Activated CD4-positive, alpha-beta T cell treated with anti-CD3 and anti-CD28 coated beads for 48 hours (primary cell): ENCODE measurements around the gene LIN7A.
"Not testable (repeated sequence)": the region's sequence is repeated elsewhere in the genome, so short reads cannot be mapped to it uniquely, and the experiment has no call there.

Experiments used
- DNase-seq: peaks from one replicate; pipeline ENCODE4 v3.0.0-alpha.2; 2020

LIN7A gene

DNA sequence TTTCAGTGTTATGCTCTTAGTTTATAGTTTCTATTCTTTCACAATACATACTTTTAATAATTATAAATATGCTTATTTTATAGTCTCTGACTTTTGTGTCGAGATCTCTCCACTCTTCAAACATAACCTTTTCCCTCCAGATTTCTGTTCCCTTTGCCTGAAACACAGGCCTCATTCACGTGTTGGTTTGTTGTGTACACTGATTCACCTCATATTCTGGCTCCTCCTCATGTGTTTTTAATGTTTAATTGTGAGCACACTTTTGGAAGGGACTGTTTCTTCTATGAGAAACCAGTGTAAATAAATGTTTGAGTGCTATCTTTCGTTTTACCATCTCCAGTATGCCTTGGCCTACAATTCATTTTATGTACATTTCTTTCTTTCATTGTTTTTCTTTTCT, 20.1 kb downstream of the LIN7A start:
- no peak for DNase-seq

DNA sequence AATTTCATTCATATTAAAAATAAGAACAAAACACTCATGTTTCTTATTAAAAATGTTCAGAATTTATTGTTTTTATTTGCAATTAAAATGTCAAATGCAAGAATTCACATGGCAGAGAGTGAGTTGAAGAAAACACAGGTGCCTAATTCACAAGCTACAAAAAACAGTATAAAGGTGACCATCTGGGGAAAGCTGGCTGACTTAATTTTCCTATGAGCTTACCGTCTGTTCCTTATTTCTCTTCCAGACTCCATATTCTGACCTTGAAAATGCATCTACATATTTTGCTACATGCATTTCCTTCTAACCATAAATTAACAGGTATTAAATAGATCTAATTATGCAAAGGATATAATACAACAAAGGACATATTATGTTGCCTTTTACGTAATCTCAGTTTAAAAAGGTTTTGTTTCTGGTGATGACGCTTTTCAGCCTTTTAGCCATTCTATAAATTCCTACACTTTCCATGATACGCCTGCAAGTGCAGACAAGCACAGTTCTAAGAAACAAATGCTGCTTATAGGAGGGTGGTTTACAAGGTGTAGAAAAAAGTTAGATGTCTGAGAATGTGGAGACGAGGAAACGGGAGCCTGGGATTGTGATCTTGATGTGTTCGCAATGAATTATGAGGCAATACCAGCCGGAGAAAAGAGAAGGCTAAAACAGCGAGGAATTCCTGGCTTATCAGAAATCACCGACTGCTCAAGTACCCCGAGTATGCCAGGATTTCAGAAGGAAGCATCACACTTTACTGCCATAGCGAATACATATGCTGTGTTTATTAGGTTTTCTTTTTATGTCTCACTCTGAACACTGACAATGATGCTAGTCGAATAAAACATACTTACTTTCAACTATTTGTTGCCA, 24.6 kb downstream of the LIN7A start:
- DNase-seq: no peak

DNA sequence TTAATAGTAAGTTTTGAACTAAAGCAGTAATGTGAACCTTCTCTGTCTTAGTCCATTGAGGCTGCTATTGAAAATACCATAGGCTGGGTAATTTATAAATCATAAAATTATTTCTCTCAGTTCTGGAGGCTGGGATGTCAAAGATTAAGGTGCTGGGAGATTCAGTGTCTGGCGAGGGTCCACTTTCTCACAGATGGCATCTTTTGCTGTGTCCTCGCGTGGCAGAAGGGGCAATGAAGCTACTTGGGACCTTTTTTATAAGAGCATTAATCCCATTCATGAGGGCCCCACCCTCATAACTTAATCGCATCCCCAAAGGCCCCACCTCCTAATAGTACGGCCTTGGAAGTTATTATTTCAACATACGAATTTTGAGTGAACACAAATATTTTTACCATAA, 28.4 kb downstream of the LIN7A start:
- no peak for DNase-seq

DNA sequence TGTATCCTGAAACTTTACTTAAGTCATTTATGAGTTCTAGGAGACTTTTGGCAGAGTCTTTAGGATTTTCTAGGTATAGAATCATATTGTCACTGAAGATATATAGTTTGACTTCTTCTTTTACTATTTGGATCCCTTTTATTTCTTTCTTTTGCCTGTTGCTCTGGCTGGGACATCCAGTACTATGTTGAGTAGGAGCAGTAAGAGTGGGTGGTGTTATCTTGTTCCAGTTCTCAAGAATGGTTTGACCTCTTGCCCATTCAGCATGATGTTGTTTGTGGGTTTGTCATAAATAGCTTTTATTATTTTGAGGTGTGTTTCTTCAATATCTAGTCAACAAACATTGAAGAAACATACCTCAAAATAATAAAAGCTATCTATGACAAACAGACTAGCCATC, 35.0 kb downstream of the LIN7A start:
- DNase-seq: no peak

DNA sequence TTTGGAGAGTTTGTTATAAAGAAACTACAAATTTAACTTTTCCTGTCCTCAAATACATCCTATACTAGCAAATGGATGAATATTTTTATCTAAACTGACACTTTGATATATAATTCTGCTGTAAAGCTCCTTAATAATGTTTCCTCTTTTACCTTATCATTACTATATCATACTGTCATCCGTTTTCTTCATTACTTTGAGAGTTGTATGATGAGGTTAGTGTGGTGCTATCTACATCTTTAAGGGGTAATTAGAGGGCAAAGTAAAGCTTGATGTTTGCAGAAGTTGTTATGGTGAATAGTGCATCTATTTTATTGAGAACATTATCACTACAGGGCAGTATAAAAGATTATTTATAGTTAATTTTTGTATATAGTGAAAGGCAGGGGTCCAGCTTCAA, 36.1 kb downstream of the LIN7A start:
- no peak for DNase-seq

DNA sequence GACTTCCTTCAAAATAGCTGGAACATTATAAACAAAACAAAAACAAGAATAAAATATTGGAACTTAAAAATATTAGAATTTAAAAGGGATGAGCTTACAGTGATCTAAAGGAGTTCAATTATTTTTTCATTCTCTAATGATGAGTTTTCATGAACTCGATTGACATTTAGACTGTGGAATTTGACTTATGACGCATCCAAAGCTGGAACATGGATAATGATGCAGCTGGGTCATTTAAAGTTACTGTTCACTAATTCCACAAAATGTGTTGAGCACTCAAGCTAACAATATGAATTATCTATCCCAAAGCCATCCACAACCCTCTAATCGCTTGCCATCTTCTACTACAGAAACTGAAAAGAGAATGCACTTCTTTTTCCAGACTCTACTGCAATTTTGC, 42.5 kb downstream of the LIN7A start:
- no peak for DNase-seq

DNA sequence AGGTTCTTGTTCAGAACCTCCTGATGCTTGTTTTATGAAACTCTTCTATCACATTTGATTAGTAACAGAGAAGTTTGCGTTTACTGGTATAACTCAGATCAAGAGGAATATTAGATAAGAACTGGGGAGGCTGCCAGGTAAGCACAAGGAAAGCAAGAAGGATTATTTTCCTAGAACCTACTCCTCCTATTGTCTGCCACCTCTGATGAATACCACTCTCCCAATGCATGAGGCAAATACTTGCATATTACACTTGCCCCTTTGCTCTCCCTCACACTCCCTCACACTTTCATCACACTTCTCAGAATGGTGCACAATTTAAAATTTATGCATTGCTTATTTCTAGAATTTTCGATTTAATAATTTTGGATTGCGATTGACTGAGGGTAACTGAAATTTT, 43.6 kb downstream of the LIN7A start:
- DNase-seq: no peak

DNA sequence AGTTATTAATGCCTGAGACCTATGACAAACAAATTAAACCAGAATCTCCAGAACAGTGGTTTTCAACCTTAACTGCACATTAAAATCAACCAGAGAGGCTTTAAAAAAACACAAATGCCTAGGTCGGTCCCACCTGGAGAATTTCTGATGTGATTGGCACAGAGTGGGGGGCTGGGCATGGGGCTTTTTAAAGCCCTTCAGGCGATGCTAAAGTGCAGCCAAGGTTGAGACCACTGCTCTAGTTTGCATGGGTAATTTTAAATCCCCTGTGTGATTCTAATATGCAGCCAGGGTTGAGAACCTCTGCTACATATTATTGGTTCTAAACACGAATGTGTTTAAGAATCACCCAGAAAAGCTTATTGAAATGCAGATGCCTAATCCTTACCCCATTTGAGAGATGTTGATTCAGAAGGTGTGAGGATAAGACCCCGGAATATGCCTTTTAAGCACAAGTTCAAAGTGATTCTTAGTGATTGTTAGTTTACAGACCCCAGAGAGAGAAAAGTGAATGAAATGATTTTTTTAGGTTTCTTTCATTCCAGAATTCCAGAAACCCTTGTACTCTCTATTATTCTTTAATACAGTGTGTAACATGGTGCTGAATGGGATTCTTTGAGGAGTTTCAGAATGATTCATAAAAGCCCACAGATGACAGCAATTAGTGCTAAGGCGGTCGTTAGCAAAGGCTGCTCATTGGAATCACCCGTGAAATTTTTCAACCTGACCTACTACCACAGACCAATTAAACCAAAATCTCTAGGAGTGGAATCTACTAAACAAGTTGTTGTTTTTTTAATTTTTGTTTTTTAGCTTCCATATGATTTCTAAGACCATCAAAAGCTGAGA, 44.9 kb downstream of the LIN7A start:
- no peak for DNase-seq

DNA sequence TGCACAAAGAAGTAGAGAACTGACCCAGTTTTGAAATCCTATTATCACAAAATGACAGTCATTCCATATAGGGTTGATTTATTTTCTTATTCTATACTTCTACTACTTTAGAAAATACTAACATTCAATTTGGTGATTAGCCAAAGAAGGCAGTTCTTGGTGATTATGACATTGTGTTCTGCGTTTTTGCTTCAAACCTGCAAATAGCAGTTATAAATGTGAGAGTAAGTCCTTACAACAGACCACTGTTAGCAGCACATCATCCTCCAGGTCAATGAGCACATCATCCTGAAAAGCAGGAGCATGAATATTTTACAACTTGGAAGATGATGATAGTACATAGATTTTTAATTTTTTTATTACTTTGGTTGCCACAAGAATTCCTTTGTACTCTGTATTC, 53.1 kb downstream of the LIN7A start:
- no peak for DNase-seq

DNA sequence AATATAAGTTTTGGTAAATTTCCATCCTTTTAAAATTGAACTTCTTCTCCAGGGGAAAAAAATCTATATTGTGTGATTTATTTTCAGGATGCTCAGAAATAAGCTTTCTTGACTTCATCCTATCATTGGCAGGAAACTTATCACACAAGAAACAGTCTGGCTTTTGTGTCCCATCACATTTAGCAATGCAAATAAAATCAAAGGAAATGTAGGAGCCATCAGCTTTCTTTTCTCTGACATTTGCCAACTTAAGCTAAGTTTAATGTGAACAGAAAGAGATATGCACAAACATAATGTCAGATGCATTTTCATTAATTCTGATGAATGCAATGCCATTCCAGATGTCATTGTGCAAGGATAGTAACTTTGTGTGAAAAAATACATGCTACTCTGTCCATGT, 56.6 kb downstream of the LIN7A start:
- DNase-seq: no peak

DNA sequence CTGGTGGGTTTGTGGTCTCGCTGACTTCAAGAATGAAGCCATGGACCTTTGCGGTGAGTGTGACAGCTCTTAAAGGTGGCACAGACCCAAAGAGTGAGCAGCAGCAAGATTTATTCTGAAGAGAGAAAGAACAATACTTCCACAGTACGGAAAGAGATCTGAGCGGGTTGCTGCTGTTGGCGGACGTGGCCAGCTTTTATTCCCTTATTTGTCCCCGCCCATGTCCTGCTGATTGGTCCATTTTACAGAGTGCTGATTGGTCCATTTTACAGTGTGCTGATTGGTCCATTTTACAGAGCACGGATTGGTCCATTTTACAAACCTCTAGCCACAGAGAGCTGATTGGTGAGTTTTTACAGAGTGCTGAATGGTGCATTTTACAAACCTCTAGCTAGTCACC, 59.3 kb downstream of the LIN7A start:
- DNase-seq: not testable (repeated sequence)

DNA sequence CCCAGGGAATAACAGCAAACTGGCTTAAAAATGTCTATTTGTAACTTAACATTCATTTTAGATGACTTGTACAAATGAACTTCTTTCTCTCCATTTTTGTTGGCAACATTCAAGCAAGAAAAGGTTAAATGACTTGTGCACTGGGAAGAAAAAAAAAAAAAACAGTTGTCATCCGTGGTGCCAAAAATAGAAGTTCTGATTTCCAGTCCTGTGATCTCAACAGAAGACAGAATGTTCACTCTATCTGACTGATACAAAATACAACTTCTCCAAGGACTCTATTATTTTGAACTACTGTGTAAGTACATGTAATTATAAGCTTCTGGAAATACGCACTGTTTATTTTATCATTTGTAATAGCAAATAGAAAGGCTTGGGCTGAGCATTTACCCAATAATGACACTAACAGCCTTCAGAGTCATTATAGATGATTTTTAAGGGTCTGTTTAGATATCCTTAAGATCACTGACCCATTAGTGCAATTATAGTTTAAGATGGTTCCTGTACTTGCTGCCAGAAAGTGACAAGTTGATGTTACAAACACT, 59.9 kb downstream of the LIN7A start:
- no peak for DNase-seq

DNA sequence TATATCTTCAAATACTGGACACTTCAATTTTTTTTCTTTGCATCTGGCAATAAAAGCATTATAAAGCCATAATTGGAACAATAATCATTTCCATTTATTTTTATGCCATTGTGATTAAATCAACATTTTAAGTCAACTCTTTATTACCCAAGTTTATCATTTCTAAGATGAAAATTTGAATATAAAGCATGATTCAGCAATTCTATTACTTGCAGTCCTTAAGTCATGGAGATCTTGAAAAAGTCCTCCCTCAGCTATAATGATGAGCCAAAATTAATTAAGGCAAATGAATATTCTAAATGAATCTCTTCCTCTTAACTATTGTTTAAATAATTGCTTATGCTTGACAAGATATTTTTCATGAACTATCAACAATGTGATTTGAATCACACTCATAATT, 65.7 kb downstream of the LIN7A start:
- no peak for DNase-seq

DNA sequence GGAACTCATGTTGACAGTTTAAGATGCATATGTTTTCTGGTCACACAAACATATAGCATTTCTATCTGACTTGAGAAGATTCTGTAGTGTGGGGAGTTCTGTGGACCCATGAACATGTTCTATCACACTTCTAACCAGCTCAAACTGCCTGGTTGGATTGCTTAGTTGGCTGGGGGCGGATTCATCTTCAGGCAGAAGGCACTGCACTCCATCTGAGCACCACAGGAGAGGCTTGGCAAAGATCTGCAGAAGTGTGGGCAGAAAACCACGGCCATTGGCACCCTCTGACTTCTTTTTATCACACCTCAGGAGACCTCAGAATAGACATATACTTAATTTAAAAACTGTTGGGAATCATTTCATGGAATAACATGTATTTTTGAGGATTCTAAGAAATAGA, 68.5 kb downstream of the LIN7A start:
- DNase-seq: no peak

DNA sequence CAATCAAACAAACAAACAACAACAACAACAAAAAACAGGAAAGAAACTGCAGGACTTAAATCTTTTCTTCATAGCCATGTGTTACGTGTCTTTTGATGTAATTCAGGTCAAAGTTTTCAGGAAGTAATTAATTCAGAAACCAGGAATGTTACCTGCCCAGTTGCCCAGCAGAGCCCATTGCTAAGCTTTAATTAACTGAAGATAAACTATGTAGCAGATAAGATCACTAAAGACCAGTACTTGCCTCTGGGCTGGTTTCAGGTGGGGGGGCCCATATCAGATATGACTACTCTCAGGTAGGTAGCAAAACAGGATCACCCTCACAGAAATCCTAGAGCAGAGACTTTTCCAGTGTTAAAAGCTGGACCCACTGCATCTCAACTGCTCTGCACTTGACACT, 69.2 kb downstream of the LIN7A start:
- no peak for DNase-seq

DNA sequence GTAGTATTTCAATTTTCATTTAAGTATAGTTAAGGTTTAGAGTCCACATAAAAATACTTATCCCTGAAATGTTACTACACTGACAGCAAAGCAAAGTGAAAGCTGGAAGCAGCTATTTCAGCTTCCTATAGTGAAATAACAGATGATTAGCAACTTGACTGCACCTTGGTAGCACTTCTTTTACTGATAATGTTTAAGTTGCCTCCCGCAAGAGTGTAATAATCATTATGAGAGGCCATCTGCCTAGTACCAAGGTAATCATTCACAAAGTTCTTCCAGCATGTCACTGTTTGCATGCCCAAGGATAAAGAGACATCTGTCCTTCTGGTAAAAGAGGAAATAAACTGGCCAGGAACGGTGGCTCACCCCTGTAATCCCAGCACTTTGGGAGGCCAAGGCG, 69.8 kb downstream of the LIN7A start:
- DNase-seq: no peak

DNA sequence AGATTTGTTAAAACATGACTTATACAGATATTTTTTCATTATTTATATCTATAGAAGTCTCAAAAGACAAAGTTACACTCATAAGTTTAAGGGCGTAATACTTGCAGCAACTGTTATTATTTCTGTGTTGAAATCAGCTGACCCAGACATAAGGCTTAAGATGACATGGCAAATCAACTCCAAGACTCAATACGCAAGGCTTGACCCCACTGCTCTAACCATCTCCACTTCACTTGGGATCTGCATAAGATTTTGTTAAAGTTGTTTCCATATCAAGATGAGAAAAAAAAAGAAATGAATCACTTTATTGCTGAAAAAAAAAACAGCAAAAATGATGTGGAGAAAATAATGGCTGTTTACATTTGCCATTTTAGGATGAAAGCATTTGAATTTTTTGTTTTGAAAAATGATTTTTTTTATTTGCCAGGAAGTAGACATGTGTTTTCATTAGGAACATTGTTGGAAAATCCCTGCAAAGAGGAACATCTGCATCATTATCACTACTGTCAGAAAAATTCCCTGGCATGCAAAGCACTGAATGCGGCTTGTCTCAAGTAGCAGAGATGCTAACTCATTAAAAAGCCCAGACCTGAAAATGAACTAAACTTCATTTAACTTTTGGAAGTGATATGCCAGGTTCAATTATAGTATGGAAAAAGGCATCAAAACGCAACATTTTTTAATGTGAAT, 73.5 kb downstream of the LIN7A start:
- no peak for DNase-seq

DNA sequence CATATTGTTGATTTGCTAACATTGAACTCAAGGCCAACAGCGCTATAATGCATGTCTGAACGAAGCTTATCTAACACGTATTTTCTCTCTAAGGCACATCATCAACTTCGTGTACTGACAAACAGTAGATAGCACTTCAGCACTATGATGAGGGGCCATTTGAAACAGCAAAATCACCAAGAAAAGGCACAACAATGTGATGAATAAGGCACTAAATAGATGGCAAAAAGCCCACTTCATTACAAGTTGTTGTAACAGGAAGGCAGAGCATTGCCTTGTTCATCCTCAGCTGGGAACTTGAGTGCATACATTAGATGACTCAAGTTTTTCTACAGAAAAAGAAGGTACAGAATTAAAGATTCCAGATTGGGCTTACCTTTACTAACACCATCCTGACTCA, 75.2 kb downstream of the LIN7A start:
- DNase-seq: no peak

DNA sequence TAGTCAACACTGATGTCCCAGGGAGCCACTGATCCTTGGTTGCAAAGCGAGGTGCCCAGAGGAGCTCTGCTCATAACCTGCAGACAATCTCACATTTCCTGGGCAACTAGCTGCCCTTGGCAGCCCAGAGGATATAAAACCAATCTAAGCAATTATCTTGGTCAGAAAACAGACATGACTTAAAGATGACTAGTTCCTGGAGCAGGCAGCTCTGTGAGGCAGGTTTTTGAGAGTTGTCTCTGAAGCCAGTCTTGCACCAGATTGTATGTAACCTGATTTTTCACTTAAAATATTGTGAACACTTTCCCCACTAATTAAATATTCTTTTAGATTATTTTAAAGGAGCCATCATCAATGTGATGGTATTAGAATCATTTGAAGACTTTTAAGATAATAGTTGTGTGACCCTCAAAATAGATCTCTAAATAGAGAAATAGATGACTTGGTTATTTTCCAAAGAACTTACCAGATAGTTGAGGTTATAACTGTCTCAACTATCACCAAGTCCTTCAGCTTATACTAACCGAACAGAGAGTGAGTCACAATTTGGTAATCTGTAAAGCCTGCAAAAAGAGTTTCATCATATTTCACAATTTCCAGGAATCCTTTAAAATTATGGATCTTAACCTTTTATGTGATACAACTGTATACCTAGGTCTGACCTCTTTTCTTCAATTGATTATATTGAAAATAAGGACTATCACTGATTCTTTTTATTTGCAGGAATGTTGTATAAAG, 75.9 kb downstream of the LIN7A start:
- no peak for DNase-seq

DNA sequence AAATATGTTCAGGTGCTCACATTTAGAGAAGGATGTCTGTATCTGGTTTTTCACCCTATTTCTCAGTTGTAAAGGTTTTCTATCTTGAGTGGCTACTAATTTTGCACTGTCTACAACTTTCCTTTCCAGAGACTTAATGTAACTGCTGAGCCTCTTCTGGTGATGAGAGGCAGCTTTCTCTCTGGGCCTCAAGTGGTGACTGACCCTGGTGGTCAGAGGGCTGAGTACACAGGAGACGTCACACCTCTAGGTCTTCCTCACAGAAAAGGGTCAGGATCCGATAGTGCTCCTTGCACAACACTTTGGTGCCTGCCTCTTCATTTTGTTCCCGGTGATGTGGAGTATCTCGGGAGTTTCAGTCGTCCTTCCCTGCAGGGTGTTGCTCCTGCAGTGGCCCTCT, 76.8 kb downstream of the LIN7A start:
- no peak for DNase-seq

DNA sequence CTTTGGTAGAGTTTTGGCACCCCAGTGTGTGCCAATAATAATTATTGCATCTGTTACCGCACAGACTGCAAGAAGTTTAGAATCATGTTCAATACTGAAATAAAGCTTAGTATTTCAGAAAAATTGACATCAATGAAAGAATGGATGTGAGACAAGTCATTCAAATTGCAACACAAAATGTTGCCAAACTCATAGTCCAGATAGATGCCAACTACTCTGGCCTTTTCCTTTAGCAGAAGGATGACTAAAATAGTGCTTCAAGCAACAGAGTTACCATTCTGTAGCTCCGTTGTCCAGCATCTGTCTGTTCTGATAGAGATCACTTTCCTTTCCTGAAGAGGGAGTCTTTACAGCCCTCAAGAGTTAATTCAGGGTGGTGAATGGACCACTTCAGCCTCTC, 77.5 kb downstream of the LIN7A start:
- no peak for DNase-seq

DNA sequence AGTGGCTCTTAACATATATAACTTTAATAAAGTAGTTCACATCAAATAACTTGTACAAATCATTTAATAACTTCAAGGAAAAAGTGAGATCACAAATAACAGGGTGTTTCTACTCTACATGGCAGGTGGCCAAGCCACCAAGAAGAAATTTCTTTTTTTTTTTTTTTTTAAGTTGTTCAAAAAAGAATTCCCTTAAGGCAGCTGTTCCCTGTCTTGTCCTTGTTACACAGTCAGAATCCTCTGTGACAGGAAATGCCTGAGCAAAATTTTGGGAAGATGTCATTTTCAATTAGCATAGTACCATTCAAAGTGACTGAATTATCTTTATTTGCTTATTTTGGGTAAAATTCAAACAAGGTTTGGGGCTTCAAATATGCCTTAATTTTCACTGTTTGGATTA, 79.4 kb downstream of the LIN7A start:
- no peak for DNase-seq

DNA sequence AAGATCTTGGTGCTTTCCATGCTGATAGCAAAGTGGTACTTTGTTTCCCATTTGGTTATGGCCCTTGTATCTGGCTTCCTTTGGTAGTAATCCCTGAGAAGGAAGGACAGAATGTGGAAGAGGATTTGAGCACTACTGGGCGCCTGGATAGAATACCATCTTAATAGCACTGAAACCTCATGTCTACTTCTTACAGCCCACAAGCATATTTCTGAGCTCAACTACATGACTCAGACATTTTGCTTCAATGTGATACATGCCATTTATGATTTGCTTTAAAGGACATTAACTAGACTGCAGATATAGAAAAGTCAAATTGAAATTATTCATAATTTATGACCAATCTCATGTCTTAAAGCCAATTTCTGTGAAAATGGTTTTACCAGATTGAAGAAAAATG, 80.4 kb downstream of the LIN7A start:
- no peak for DNase-seq
